NCI-H1436 treated with DMSO at 0.1 percent for 48 hours (cell line): Measurements from ENCODE around the gene BARHL1.

Experiments
- DNase-seq: peaks from one replicate; lab custom pipeline; 2025; lab: John Stamatoyannopoulos, UW

Gene BARHL1

DNA sequence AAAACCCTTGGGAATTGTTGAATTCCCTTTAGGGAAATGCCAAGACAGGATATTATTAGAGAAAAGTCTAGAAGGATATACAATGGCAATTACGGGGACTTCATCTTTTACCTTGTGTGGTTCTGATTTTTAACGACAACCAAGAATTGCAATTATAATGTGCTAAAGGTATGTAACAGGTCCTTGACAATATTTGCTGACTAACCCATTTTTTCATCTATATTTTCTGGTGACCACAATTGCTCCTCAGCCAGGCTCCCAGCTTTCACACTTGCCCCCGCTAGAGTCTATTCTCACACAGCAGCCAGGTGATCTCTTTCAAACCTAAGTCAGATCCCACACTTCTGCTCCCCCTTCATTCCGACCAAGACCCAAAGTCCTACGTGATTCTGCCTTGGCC lies 34.3 kb downstream of the BARHL1 start:
- DNase-seq = no peak

DNA sequence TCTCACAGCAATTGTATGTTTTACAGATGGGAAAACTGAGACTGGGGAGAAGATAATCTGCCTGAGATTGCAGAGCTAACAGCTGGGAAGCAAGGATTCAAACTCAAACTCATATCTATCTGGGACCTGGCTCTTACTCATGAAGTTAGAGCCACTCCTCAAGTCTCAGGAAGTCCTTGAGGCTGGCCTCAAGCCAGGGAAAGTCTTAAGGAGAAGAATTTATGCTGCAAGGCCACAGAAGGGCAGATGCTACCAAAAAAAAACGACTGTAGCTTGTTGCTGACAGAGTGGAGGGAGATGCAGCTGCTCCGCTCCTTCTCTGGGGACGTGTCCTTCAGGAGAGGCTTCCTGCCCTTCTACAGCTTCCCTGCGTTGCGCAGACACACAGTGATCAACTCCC lies 39.8 kb downstream of the BARHL1 start:
- DNase-seq = peak; percentile 28

GRCh38 chr9:132626285-132626684 lies 43.9 kb downstream of the BARHL1 start:
- DNase-seq = no peak

- no peak for DNase-seq
Observed at GRCh38 chr9:132627106-132627505, 44.7 kb downstream of the BARHL1 start.

GRCh38 chr9:132627594-132627993 lies 45.2 kb downstream of the BARHL1 start:
- no peak for DNase-seq

DNA sequence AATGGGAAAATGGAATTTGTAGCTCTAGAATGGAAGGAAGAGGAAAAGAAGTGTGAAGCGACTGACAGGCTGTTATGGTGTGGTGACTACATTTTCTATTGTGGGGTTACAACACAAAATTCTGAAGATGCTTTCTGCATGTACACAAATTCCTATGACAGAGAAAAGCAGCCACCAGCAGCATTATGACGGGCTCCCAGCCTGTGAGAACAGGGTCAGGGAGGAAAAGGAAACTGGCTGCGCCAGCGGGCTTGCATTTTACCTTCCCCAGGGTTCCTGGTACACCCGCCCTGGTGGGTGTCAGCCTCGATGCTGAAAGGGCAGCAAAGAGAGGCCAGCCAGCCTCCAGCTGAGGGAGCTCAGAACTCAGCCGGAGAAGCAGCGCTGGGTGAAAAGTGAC lies 46.3 kb downstream of the BARHL1 start:
- DNase-seq = no peak

DNA sequence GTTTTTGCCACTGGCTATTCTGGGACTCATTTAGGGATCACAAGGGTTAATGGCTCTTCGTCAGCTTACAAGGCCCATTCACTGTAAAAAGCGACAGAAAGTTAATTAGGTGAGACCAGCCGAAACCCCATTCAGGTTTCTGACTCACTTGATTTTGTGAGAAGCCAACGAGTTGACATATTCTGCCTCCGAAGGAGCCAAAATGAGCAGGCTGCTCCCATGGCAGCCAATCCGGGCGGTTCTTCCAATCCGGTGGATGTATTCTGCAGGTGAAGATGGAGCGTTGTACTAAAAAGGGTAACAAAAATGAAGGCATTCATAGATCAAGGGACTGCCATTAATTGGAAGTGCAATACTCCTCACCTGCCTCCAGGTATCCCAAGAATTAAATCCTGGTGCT lies 47.7 kb downstream of the BARHL1 start:
- DNase-seq = no peak

DNA sequence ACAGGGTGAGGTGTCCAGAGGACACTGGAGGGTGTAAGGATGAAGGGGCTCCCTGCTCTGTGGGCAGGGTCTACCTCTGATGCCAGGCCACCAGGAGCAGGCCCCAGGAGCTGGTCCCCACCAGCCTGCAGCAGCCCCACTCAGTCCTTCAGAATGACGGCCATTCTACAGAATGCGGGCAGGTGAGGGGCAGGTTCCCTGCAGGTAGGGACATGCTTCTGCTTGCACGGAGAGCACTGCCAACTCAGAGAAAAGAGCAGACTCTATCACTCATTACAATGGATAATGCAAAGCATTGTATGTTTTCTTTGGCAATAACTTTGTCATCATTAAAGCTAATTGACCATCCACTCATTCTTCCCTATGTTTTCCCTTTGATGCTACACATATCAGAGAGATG lies 48.4 kb downstream of the BARHL1 start:
- DNase-seq = no peak

DNA sequence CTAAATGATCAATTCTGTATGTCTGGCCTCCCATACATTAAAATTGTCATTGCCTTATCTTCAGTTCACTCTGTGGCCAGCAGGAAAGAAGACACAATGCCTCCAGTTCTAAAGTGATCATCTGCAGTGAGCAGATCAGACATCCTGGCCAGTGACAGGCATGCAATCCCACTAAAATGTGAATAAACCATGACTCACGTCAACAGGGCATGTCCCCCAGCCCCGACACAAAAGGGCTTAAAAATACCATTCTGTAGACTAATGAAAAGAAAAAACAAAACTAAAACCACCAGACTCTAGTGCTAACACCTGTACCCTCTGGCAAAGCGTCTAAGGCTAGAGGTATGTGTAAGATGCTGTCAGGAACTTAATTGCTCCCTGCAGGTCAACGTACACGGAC lies 48.9 kb downstream of the BARHL1 start:
- DNase-seq = no peak

DNA sequence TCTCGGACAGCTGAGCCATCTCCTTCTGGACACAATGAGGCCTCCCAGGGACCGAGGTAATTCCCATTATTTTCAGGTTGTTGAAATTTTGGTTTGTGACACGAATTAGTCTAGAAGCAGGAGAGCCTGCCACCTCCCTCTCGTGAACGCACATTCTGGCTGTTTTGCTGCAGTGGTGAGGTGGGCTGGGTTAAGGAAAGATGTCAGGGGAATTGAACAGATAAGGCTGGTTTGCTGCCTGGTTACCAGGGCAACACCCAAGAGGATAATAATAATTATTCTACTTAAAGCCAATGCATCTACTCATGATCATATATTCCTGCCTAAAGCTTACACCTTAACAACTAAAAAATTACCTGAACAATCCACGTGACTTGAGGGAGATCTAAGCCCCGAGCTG lies 49.3 kb downstream of the BARHL1 start:
- DNase-seq = no peak

DNA sequence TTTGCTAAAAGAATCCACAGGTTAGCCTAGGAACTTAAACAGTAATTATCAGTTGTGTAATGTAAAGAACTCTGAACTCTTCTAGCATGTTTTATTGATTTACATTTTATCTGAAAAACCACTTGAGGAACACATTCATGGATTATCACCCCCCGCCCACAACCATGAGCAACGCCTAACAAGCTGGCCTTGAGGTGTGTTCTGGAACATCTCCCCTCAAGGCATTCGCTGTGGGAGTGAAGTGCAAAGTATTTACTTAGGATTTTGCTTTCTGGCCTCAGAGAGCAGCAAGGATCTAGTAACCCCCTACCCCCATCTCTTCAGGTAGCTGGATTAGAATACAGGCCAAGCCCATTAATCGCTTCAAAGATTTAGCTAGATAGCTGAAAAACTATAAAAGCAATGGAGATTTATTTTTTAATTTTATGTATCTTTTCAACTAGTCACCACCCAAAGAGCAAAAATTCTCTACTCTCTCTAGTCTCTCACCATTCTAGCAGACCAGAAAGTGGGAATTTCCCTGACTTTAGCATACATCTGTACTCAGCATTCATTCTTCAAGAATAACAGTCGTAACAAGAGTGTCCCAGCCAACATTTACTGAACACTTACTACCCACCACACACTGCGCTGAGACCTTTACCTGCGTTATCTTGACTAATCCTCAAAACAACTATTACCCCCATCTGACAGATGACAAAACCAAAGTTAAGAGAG lies 50.2 kb downstream of the BARHL1 start:
- DNase-seq = no peak

GRCh38 chr9:132634327-132634726 lies 51.9 kb downstream of the BARHL1 start:
- no peak for DNase-seq

DNA sequence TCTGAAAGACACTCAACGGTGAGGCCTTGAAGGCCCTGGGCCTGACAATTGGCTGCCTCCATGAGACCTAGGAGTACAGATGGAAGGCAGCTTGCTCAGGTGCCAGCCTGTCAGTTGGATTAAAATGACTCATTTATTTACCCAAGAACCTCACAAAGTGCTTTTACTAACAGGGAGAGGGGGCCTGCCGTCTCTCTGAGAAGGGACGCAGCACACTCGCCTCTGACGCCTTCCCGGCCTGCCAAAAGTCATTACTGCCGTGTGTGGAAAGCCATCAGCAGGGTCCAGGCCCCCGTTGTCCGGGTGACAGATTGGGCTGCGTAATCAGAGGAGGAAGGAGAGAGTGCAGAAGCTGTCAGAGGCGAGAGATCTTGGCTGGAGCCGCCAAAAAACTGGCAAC lies 54.9 kb downstream of the BARHL1 start:
- peak; percentile 85 for DNase-seq

- DNase-seq = no peak
Observed at GRCh38 chr9:132637801-132638200, 55.4 kb downstream of the BARHL1 start.

DNA sequence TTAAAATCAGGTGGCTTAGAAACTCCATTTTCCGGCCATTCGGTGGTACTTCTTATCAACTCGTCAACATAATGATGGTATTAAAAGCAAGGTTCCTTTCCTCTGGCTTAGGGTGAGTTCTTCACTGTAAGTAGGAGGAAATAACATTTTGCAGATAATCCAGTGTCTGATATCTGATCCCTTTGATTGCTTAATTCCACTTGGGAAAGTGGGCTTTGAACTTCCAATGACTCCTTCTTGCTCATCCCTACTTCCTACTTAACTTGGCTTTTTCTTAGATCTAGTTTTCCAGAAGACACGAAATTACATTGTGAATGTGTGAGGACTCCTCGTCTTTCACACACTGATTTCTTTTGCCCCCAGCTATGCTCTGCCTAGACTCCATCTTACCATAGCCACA lies 55.8 kb downstream of the BARHL1 start:
- no peak for DNase-seq

DNA sequence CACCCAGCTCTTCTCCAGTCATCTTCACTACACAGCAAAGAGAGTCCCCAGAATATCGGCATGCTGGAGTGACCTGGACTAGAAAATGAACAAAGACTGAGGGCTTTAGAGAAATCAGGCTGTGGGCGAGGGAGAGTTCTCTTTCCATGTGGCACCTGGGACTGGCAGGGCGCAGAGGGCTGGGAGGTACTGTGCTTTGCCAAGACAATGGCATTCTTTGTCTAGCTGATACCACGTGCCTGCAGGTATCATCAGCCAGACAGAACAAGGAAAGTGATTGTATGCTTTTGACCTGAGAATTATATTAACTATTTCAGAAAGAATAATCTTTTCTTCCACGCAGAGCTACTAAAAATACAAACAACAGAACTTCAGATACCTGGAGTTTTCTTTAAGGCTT lies 56.9 kb downstream of the BARHL1 start:
- no peak for DNase-seq
